ENCODE measurements around the gene MCTP2. TPM values are rescaled to one million over a fixed set of nuclear protein-coding genes. Genes with fewer than 3 reads are reported as not detected.

The MCTP2 gene
- total RNA-seq, 1 donor from 2014 or later, result 0.35 TPM

DNA sequence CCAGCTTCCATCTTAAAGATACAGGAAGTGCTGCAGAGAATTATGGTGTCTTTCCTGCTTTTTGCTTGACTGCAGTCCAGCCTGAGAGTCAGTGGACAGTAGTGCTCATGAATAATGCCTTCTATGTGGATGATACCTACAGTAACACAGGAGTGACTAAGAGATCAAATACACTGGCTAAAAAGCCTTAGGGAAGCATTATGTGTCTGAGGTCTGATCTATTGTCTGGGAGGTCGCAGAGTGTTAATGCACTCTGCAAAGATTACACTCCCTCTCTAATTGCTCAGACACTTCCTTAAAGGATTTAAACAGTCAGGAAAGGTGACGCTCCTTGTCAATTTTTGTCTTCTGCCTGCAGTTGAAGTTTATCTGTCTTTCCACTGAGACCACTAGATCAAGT lies 183.6 kb downstream of the MCTP2 start:
- no peak overlapping the region for H3K4me3 Mint-ChIP-seq
- TF ChIP-seq, protein P1, sequence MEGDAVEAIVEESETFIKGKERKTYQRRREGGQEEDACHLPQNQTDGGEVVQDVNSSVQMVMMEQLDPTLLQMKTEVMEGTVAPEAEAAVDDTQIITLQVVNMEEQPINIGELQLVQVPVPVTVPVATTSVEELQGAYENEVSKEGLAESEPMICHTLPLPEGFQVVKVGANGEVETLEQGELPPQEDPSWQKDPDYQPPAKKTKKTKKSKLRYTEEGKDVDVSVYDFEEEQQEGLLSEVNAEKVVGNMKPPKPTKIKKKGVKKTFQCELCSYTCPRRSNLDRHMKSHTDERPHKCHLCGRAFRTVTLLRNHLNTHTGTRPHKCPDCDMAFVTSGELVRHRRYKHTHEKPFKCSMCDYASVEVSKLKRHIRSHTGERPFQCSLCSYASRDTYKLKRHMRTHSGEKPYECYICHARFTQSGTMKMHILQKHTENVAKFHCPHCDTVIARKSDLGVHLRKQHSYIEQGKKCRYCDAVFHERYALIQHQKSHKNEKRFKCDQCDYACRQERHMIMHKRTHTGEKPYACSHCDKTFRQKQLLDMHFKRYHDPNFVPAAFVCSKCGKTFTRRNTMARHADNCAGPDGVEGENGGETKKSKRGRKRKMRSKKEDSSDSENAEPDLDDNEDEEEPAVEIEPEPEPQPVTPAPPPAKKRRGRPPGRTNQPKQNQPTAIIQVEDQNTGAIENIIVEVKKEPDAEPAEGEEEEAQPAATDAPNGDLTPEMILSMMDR (conservative IDR thresholded peaks at IDR 0.05), result no peak
- H3K36me3 Mint-ChIP-seq (ENCODE audit: low read depth), result no peaks in the 10 kb centered on the region
- no peak for DNase-seq (ENCODE audit: low read depth, low spot score)
- no peak overlapping the region for H3K27ac Mint-ChIP-seq (ENCODE audit: unreplicated experiment)
- peaks cover 35% of the 10 kb centered on the region for H3K4me1 Mint-ChIP-seq
- H3K9me3 Mint-ChIP-seq, result no peaks in the 10 kb centered on the region
- H3K27me3 Mint-ChIP-seq (ENCODE audit: low read depth), result peaks cover 5% of the 10 kb centered on the region

DNA sequence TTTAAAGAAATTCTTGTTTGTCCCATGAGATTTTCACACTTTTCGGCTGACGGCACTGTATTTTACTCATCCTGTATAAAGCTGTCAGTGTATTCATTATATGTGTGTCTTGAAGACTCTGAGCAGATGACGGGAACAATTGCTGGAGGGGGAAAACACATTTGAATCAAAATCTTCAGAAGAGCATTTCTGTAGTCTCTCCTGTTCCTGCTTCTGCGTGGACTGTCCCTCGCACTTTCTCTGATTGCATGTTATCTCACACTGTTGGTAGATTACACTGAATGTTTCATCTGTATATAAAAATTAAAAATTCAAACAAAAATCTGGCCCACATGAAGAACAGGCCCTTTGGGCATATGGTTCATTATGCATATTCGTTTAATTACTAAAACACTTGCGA lies 184.9 kb downstream of the MCTP2 start:
- H3K4me1 Mint-ChIP-seq, result peaks cover 34% of the 10 kb centered on the region
- H3K27ac Mint-ChIP-seq (ENCODE audit: unreplicated experiment), result no peak overlapping the region
- TF ChIP-seq, protein P1 (conservative IDR thresholded peaks at IDR 0.05), result no peak
- H3K27me3 Mint-ChIP-seq (ENCODE audit: low read depth), result peaks cover 5% of the 10 kb centered on the region
- peaks cover 7% of the 10 kb centered on the region for H3K9me3 Mint-ChIP-seq
- no peak overlapping the region for H3K4me3 Mint-ChIP-seq
- no peak for DNase-seq (ENCODE audit: low read depth, low spot score)
- H3K36me3 Mint-ChIP-seq (ENCODE audit: low read depth), result no peaks in the 10 kb centered on the region

DNA sequence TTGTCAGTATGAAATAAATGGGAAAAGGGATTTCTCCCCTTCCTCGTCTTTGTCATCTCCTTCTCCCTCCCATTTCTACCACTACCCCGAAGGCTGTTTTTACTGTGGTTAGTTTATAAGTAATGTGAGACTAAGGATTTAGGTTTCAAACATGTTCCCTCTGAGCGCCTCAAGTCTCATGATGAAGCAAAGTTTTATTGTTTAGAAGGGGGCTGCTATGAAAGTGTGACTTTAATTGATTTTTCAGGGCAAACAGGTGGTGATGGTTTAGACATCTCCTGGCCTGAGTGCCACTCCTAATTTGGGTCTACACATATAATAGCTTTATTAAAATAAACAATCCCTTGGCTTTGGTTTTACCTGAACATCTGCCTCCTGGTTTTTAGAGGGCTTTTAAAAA lies 185.5 kb downstream of the MCTP2 start:
- no peak for DNase-seq (ENCODE audit: low read depth, low spot score)
- H3K4me1 Mint-ChIP-seq, result peaks cover 30% of the 10 kb centered on the region
- no peak overlapping the region for H3K27ac Mint-ChIP-seq (ENCODE audit: unreplicated experiment)
- H3K36me3 Mint-ChIP-seq (ENCODE audit: low read depth), result no peaks in the 10 kb centered on the region
- H3K4me3 Mint-ChIP-seq, result no peak overlapping the region
- TF ChIP-seq, protein P1 (conservative IDR thresholded peaks at IDR 0.05), result no peak
- peaks cover 5% of the 10 kb centered on the region for H3K27me3 Mint-ChIP-seq (ENCODE audit: low read depth)
- H3K9me3 Mint-ChIP-seq, result peaks cover 7% of the 10 kb centered on the region

DNA sequence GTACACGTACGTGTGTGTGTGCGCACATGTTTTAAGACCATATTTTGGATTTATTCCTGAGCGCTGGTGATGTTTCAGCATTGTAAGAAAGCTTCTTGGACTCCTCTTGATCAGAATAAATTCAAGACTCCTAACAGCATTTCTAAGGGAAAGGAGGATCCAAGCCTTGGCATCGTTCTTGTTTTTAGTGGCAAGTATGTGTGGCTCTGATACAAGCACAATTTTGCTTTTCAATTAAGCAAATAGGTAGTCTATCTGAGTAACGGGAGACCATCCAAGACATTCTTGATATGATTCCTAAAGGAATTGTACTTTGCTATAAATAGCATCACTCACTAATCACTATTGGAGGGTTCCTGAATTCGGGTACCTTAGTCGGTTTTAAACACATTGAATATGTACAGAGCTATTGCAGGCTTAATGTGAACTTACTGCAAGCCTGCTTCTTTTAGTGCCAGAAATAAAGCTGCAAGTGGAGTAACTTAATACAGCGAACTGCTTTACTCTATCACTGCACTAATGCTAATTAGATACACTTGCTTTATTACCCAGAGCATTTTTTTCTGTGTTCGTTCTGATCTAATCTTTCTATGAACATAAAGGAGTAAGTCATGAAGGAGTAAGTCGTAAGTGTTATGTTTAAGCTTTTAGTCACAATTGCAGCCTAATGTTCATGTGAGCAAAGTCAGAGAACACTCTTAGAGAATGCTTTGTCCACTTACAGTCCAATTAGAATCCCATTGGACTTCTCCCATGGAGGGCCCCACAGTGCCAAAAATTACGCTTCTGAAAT lies 186.3 kb downstream of the MCTP2 start:
- H3K4me3 Mint-ChIP-seq, result no peak overlapping the region
- peaks cover 30% of the 10 kb centered on the region for H3K4me1 Mint-ChIP-seq
- no peak for DNase-seq (ENCODE audit: low read depth, low spot score)
- no peak overlapping the region for H3K27ac Mint-ChIP-seq (ENCODE audit: unreplicated experiment)
- H3K27me3 Mint-ChIP-seq (ENCODE audit: low read depth), result peaks cover 5% of the 10 kb centered on the region
- TF ChIP-seq, protein P1 (conservative IDR thresholded peaks at IDR 0.05), result no peak
- H3K36me3 Mint-ChIP-seq (ENCODE audit: low read depth), result no peaks in the 10 kb centered on the region
- peaks cover 7% of the 10 kb centered on the region for H3K9me3 Mint-ChIP-seq

DNA sequence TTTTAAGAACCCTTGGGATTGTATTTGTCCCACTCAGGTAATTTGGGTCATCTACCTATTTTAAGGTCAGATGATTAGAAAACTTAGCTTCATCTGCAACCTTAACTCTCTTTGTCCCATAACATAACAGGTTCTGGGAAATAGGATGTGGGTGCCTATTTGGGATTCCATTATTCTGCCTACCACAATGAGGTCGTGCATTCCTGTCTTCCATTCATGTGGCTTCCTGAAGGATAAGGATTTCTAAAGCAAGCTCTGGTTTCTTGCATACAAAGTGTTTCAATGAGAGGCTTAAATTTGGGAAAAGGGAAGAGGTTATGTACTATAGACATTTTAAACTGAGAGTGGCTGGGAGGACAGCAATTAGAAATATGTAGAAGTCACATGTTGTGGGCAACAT lies 190.3 kb downstream of the MCTP2 start:
- H3K4me3 Mint-ChIP-seq, result no peak overlapping the region
- H3K27me3 Mint-ChIP-seq (ENCODE audit: low read depth), result no peaks in the 10 kb centered on the region
- no peaks in the 10 kb centered on the region for H3K36me3 Mint-ChIP-seq (ENCODE audit: low read depth)
- peaks cover 1% of the 10 kb centered on the region for H3K4me1 Mint-ChIP-seq
- no peak overlapping the region for H3K27ac Mint-ChIP-seq (ENCODE audit: unreplicated experiment)
- H3K9me3 Mint-ChIP-seq, result peaks cover 7% of the 10 kb centered on the region
- TF ChIP-seq, protein P1 (conservative IDR thresholded peaks at IDR 0.05), result no peak
- no peak for DNase-seq (ENCODE audit: low read depth, low spot score)

Data from neural crest cell (in vitro differentiated cells).